HepG2 (cell line): ENCODE data around the gene SPG7. TPM values are rescaled to one million over a fixed set of nuclear protein-coding genes. Genes with fewer than 3 reads are reported as not detected.

ENCODE experiments used
- BORCS8-MEF2B ChIP-seq: sonication (generic); formaldehyde crosslinking; IDR thresholded peaks from 2 replicates; pipeline ENCODE4 v1.8.0; 2022; ENCODE audit warnings: mild to moderate bottlenecking, missing genetic modification reagents
- CC2D1A ChIP-seq: sonication (generic); formaldehyde crosslinking; IDR thresholded peaks from 2 replicates; pipeline ENCODE4 v1.8.1; 2023; ENCODE audit warnings: mild to moderate bottlenecking, missing genetic modification reagents
- HBP1 ChIP-seq: IDR thresholded peaks from 2 replicates; pipeline ENCODE4 v1.6.1; 2016; ENCODE audit warnings: low read depth, control low read depth
- HES4 ChIP-seq: sonication (generic); formaldehyde crosslinking; IDR thresholded peaks from 2 replicates; pipeline ENCODE4 v1.9.0; 2021; ENCODE audit warnings: mild to moderate bottlenecking, missing genetic modification reagents, borderline replicate concordance
- HINFP ChIP-seq: sonication (generic); formaldehyde crosslinking; IDR thresholded peaks from 2 replicates; pipeline ENCODE4 v1.4.0; 2020; ENCODE audit warnings: low read depth, mild to moderate bottlenecking, missing genetic modification reagents
- HOXA7 ChIP-seq: sonication (generic); formaldehyde crosslinking; IDR thresholded peaks from 2 replicates; pipeline ENCODE4 v1.8.1; 2022; ENCODE audit warnings: mild to moderate bottlenecking, missing genetic modification reagents, moderate library complexity
- HOXD1 ChIP-seq: sonication (generic); formaldehyde crosslinking; IDR thresholded peaks from 2 replicates; pipeline ENCODE4 v1.5.0; 2020; ENCODE audit warnings: missing genetic modification reagents
- IRX3 ChIP-seq: sonication (generic); formaldehyde crosslinking; IDR thresholded peaks from 2 replicates; pipeline ENCODE4 v1.8.1; 2023; ENCODE audit warnings: mild to moderate bottlenecking, low read depth, missing genetic modification reagents, borderline replicate concordance
- MED8 ChIP-seq: sonication (generic); formaldehyde crosslinking; IDR thresholded peaks from 2 replicates; pipeline ENCODE4 v1.8.1; 2023; ENCODE audit warnings: mild to moderate bottlenecking, missing genetic modification reagents; ENCODE audit not compliant: insufficient replicate concordance
- NFE2 ChIP-seq: sonication (generic); formaldehyde crosslinking; IDR thresholded peaks from 2 replicates; pipeline ENCODE4 v1.4.0; 2020; ENCODE audit warnings: missing genetic modification reagents
- NR3C1 ChIP-seq: sonication (generic); formaldehyde crosslinking; IDR thresholded peaks from 2 replicates; pipeline ENCODE4 v1.4.0; 2020; ENCODE audit warnings: missing genetic modification reagents
- SNAPC2 ChIP-seq: sonication (generic); formaldehyde crosslinking; IDR thresholded peaks from 2 replicates; pipeline ENCODE4 v1.8.1; 2022; ENCODE audit warnings: mild to moderate bottlenecking, missing genetic modification reagents
- TIGD3 ChIP-seq: sonication (generic); formaldehyde crosslinking; IDR thresholded peaks from 2 replicates; pipeline ENCODE4 v1.5.1; 2020; ENCODE audit warnings: mild to moderate bottlenecking, missing genetic modification reagents, borderline replicate concordance
- ZBTB34 ChIP-seq: sonication (generic); formaldehyde crosslinking; IDR thresholded peaks from 2 replicates; pipeline ENCODE4 v1.8.0; 2022; ENCODE audit warnings: mild to moderate bottlenecking, missing genetic modification reagents
- ZBTB38 ChIP-seq: sonication (generic); formaldehyde crosslinking; IDR thresholded peaks from 2 replicates; pipeline ENCODE4 v1.5.1; 2020; ENCODE audit warnings: mild to moderate bottlenecking, missing genetic modification reagents
- ZNF160 ChIP-seq: sonication (generic); formaldehyde crosslinking; IDR thresholded peaks from 2 replicates; pipeline ENCODE4 v1.8.0; 2022; ENCODE audit warnings: mild to moderate bottlenecking, inconsistent platforms, missing genetic modification reagents
- ZNF317 ChIP-seq: sonication (generic); formaldehyde crosslinking; IDR thresholded peaks from 2 replicates; pipeline ENCODE4 v1.5.0; 2020; ENCODE audit warnings: mild to moderate bottlenecking, missing genetic modification reagents
- ZNF615 ChIP-seq: sonication (generic); formaldehyde crosslinking; IDR thresholded peaks from 2 replicates; pipeline ENCODE4 v1.5.0; 2020; ENCODE audit warnings: mild to moderate bottlenecking, missing genetic modification reagents, borderline replicate concordance
- ZNF775 ChIP-seq: sonication (generic); formaldehyde crosslinking; IDR thresholded peaks from 2 replicates; pipeline ENCODE4 v1.4.0; 2020; ENCODE audit warnings: missing genetic modification reagents, mild to moderate bottlenecking, moderate library complexity, borderline replicate concordance
- ZSCAN21 ChIP-seq: sonication (generic); formaldehyde crosslinking; IDR thresholded peaks from 2 replicates; pipeline ENCODE4 v1.8.0; 2022; ENCODE audit warnings: mild to moderate bottlenecking, missing genetic modification reagents, moderate library complexity, borderline replicate concordance
- ZSCAN5A ChIP-seq: sonication (generic); formaldehyde crosslinking; IDR thresholded peaks from 2 replicates; pipeline ENCODE4 v1.8.0; 2022; ENCODE audit warnings: mild to moderate bottlenecking, missing genetic modification reagents, borderline replicate concordance
- polyA plus RNA-seq, 8 experiments: library from polyadenylated mRNA; depleted of rRNA in 3 of 8; stranded (reverse) in 7 of 8; unstranded in 1 of 8; fragments of >200 nt; fragmentation: Illumina TruSeq in 4 of 8; extraction: Trizol in 4 of 8; gene quantifications; 2 replicates each; pipeline versions ENCODE4 v1.2.1 to v1.2.3, GENCODE V29; 2011 to 2016; ENCODE audit warnings: low read depth in 4 of 8, missing spikeins in 1 of 8, mixed read lengths in 1 of 8; ENCODE audit not compliant: insufficient read depth in 1 of 8
- total RNA-seq, 5 experiments: library from RNA; depleted of rRNA; stranded (reverse); fragments of >200 nt; fragmentation: Illumina TruSeq; extraction: Trizol; gene quantifications; 2 replicates each; pipeline ENCODE4 v1.2.3, GENCODE V29; 2016; ENCODE audit warnings: low read depth in 1 of 5

Gene SPG7
- total and polyA plus RNA-seq, 2 of the 13 experiments (the other 11 are each of a cell fraction or from before 2014, with no cell fraction given): 66.0 to 136 TPM

- TF ChIP-seq ZBTB34 (CRISPR knock-in tag) (peak; percentile 52; the same call in 1 of the 2 replicates), BORCS8-MEF2B (CRISPR knock-in tag) (peak; percentile 4; the same call in 1 of the 2 replicates), ZNF317 (0 out of 2 replicates have a peak, but pooled peaks have one; percentile 57), IRX3 (CRISPR knock-in tag) (0 out of 2 replicates have a peak, but pooled peaks have one; percentile 32), CC2D1A (CRISPR knock-in tag) (no peak), ZSCAN5A (CRISPR knock-in tag) (0 out of 2 replicates have a peak, but pooled peaks have one; percentile 67), ZNF775 (CRISPR knock-in tag) (0 out of 2 replicates have a peak, but pooled peaks have one; percentile 80), HINFP (peak; percentile 50; the same call in 1 of the 2 replicates), HES4 (0 out of 2 replicates have a peak, but pooled peaks have one; percentile 21), TIGD3 (CRISPR knock-in tag) (no peak; the same call in 1 of the 2 replicates), ZNF615 (CRISPR knock-in tag) (peak; percentile 88; the same call in 1 of the 2 replicates), ZNF160 (0 out of 2 replicates have a peak, but pooled peaks have one; percentile 39), HOXA7 (peak; percentile 89; the same call in 1 of the 2 replicates), HOXD1 (CRISPR knock-in tag) (0 out of 2 replicates have a peak, but pooled peaks have one; percentile 50), ZBTB38 (CRISPR knock-in tag) (peak; percentile 62), NR3C1 (CRISPR knock-in tag) (no peak), HBP1 (0 out of 2 replicates have a peak, but pooled peaks have one; percentile 37), MED8 (CRISPR knock-in tag) (peak; percentile 59), NFE2 (CRISPR knock-in tag) (no peak), SNAPC2 (CRISPR knock-in tag) (peak; percentile 68; the same call in 1 of the 2 replicates), ZSCAN21 (CRISPR knock-in tag) (0 out of 2 replicates have a peak, but pooled peaks have one; percentile 45)
These were observed 56.5 kb downstream of the SPG7 start (continued) for GRCh38 chr16:89564476-89565255.
